ENCODE data around the gene OR2F1.
"Not testable (repeated sequence)": the region's sequence is repeated elsewhere in the genome, so short reads cannot be mapped to it uniquely, and the experiment has no call there.

Gene OR2F1

DNA sequence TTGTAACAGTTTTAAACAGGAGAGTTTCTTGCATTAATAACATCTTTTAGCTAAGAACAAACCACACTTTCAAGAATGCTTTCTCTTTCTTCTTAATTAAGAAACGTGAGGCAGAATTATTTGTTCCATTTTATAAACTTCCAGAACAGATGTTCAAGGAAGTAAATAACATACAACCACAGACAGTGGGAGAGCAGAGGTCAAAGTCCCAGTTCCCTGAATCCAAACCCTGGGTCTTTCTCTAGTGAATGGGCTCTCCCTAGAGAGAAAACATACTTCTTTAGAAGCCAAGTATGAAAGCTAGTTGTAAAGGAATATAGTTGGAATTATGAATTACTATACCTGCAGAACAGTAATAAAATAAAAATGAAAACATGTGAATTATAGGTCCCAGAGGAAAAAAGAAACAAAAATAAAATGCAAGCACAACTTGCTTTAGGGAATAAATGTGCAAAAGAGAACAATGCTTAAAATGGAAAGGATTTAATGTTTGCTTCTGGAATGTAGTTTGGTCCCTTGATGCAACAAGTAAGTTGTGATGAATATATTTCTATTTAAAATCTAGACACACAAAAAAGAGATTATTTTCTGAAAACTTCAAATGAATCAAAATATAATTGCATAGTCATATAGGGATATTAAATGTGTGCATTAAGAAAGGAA, 51.5 kb downstream of the OR2F1 start:
- DNase-seq = no peak

DNA sequence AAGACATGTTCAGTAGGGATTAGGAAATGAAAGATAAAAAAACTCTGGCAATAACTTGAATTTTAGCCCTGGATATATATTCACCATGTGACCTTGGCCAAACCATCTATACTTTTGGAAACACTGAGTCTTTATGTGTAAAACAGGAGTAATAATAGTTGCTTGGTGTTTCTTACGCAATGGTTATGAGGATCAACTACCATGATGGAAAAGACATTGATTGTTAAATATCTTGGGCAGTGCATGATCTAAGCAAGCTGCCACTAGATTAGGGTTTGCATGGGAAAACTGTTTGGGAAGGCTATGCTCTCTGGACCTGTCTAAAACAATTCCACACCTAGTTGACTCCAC, 52.0 kb downstream of the OR2F1 start:
- no peak for DNase-seq

DNA sequence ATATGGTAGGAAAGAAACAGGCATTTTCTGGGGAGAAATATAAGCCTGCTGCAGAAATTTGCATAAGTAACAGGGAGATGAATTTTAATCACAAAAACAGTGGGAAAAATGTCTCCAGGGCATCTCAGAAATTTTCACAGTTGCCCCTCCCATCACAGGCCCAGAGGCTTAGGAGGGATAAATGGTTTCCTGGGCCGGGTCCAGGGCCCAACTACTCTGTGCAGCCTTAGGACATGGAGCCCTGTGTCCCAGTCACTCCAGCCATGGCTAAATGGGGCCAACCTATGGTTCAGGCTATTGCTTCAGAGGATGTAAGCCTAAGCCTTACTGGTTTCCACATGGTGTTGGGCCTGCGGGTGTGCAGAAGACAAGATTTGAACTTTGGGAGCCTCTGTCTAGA, 54.7 kb downstream of the OR2F1 start:
- no peak for DNase-seq

DNA sequence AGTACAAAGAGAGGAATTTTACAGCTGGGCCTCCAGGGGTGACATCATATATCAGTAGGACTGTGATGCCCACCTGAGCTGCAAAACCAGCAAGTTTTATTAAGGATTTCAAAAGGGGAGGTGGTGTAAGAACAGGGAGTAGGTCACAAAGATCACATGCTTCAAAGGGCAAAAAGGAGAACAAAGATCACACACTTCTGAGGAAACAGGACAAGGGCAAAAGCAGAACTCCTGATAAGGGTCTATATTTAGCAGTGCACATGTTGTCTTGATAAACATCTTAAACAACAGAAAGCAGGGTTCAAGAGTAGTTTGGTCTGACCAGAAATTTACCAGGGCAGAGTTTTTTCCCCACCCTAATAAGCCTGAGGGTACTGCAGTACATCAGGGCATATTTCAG, 55.4 kb downstream of the OR2F1 start:
- not testable (repeated sequence) for DNase-seq

DNA sequence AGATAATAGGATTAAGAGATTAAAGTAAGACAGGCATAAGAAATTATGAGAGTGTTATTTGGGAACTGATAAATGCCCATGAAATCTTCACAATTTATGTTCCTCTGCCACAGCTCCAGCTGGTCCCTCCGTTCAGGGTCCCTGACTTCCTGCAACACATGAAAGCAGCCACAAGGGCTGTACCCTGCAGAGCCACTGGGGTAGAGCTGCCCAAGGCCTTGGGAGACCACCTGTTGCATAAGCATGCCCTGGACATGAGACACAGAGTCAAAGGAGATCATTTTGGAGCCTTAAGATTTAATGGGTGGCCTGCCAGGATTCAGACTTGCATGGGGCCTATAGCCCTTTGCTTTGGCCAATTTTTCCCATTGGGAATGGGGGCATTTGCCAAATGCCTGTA, 56.2 kb downstream of the OR2F1 start:
- DNase-seq = not testable (repeated sequence)

DNA sequence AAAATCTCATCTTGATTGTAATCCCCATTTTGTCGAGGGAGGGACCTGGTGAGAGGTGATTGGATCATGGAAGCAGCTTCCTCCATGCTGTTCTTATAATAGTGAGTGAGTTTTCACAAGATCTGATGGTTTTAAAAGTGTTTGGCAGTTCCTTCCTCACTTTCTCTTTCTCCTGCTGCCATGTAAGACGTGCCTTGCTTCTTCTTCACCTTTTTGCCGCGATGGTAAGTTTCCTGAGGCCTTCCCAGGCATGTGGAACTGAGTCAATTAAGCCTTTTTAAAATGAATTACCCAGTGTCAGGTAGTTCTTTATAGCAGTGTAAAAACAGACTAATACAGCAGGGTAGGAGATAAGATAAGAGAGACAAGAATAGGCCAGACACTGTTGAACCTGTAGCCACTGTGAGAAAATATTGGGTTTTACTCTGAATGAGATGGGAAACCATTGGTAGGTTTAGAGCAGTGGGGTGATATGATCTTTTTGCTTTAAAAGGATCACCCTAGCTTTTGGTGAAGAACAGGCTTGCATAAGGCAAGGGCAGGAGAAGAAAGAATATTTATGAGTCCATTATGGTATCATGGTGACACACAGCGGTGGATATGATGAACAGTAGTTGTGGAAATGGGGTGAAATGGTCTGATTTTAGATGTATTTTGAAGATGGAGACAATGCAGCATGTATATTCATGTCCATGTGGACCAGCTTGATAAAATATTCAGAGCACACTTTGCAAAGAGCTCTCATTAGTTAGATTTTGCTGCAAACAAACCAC, 57.0 kb downstream of the OR2F1 start:
- DNase-seq = no peak

Measured in nucleus accumbens (tissue), 56 donors.